ENCODE measurements around the gene ERF.
A peak's percentile ranks its signal among the peaks of the same experiment; 100 is the strongest.

DNA sequence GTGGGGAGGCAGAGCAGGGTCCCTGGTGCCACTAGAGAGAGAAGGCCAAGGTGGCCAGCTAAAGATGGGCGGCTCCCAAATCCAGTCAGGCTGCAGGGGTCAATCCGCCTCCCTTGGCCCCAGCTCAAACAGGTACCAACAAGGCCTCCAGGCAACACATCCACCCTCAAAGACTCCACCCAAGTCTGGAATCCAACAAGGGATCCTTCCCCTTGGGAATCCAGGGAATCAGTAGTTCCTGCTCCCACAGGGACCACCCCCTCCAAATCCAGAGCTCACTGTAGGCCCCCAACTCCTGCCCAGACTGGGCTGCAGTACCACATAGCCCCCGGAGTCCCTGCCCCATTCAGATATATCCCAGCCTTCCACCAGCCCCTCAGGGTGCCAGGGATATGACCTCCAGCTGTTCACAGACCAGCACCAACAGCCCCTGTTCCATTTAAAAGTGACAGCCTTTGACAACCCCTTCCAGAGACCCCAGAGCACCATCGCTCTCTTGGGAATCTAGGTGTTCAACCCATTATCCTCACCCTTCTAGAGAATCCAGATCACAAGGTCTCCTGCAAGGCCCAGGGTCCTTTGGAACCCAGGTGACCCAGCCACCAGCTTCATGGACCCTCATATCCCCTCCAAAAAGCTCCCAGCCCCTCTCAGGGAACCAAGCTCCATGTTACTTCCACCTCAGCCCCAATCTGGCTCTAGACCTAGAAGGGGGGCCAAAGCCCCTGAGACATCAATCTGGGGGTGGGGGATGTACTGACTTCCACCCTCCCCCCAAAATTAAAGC lies 3.2 kb downstream of the ERF start:
- TF ChIP-seq, protein P1, sequence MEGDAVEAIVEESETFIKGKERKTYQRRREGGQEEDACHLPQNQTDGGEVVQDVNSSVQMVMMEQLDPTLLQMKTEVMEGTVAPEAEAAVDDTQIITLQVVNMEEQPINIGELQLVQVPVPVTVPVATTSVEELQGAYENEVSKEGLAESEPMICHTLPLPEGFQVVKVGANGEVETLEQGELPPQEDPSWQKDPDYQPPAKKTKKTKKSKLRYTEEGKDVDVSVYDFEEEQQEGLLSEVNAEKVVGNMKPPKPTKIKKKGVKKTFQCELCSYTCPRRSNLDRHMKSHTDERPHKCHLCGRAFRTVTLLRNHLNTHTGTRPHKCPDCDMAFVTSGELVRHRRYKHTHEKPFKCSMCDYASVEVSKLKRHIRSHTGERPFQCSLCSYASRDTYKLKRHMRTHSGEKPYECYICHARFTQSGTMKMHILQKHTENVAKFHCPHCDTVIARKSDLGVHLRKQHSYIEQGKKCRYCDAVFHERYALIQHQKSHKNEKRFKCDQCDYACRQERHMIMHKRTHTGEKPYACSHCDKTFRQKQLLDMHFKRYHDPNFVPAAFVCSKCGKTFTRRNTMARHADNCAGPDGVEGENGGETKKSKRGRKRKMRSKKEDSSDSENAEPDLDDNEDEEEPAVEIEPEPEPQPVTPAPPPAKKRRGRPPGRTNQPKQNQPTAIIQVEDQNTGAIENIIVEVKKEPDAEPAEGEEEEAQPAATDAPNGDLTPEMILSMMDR (IDR thresholded peaks at IDR 0.05; ENCODE audit: extremely low read depth in 1 of 2, insufficient read depth in 1 of 2, low read depth in 1 of 2, low read length in 2 of 2), result no peak
- TF ChIP-seq EZH2 (IDR thresholded peaks at IDR 0.05; ENCODE audit: borderline replicate concordance, low read depth, low read length, severe bottlenecking) (no peak), FOS (IDR thresholded peaks at IDR 0.05; ENCODE audit: borderline replicate concordance, insufficient read depth, low read length) (no peak), POLR2AphosphoS5 (IDR thresholded peaks at IDR 0.05; ENCODE audit: insufficient read depth, low read depth, low read length) (peak; percentile 36), POLR2A (IDR thresholded peaks at IDR 0.05; ENCODE audit: low read depth, low read length) (no peak), MYC (IDR thresholded peaks at IDR 0.05; ENCODE audit: low read depth, low read length) (no peak), JUN (IDR thresholded peaks at IDR 0.05; ENCODE audit: borderline replicate concordance, insufficient read depth, insufficient read length, low read depth) (no peak), GATA2 (IDR thresholded peaks at IDR 0.05; ENCODE audit: insufficient read depth, insufficient read length, low read depth, low read length) (no peak)
- TF ChIP-seq, protein P2, sequence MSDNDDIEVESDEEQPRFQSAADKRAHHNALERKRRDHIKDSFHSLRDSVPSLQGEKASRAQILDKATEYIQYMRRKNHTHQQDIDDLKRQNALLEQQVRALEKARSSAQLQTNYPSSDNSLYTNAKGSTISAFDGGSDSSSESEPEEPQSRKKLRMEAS (IDR thresholded peaks at IDR 0.05; ENCODE audit: insufficient read depth, insufficient read length), result no peak
